K562 (cell line): ENCODE data around the gene GBX1. TPM values are rescaled to one million over a fixed set of nuclear protein-coding genes. Genes with fewer than 3 reads are reported as not detected.

Experiments
- KAT7 ChIP-seq: sonication (generic); formaldehyde crosslinking; IDR thresholded peaks from 2 replicates; pipeline ENCODE4 v1.8.0; 2022; ENCODE audit warnings: missing genetic modification reagents, mild to moderate bottlenecking, borderline replicate concordance
- MTF1 ChIP-seq: fragments of 250-450 bp; sonication (Bioruptor Pico); IDR thresholded peaks from 2 replicates; pipeline ENCODE4 v1.9.0; 2021; ENCODE audit warnings: moderate library complexity, mild to moderate bottlenecking, inconsistent platforms, borderline replicate concordance
- POLR3G ChIP-seq: IDR thresholded peaks from 2 replicates; pipeline ENCODE4 v1.6.1; 2011; ENCODE audit not compliant: insufficient read length, insufficient replicate concordance; ENCODE audit errors: extremely low read depth
- RBM39 ChIP-seq: fragments of 200-400 bp; formaldehyde crosslinking; optimal IDR thresholded peaks from 2 replicates; pipeline ENCODE3; 2018; ENCODE audit warnings: low read depth, low read length
- ZNF197 ChIP-seq: fragments of 200-800 bp; sonication (Bioruptor generic); IDR thresholded peaks from 2 replicates; pipeline ENCODE4 v1.6.1; 2016; ENCODE audit warnings: low read depth, missing genetic modification characterization, missing compliant biosample characterization
- ZNF668 ChIP-seq: fragments of 250-450 bp; sonication (Bioruptor Pico); IDR thresholded peaks from 2 replicates; pipeline ENCODE4 v1.8.0; 2022; ENCODE audit warnings: mild to moderate bottlenecking, inconsistent platforms
- polyA plus RNA-seq, 8 experiments: library from polyadenylated mRNA; depleted of rRNA in 4 of 8; stranded (reverse) in 5 of 8; unstranded in 3 of 8; fragments of >200 nt; fragmentation: Nextera tagmentation in 2 of 8; fragmentation: Illumina TruSeq in 1 of 8; extraction: Ambion mirVana in 2 of 8; extraction: Trizol in 1 of 8; gene quantifications; 2 replicates each; pipeline versions ENCODE4 v1.2.1 to v1.2.3, GENCODE V29; 2011 to 2014; ENCODE audit warnings: inconsistent platforms in 1 of 8, missing spikeins in 1 of 8
- total RNA-seq, 7 experiments: library from RNA; depleted of rRNA in 6 of 7; stranded (reverse); fragments of >200 nt in 6 of 7; fragmentation: Illumina TruSeq in 2 of 7; extraction: Trizol in 2 of 7; gene quantifications; 2 replicates each; pipeline versions ENCODE4 v1.2.1 to v1.2.3, GENCODE V29; 2011 to 2021; ENCODE audit warnings: low replicate concordance in 1 of 7
- TF ChIP-seq, protein P1 (sequence below), 2 experiments: fragments of 450-650 bp in 1 of 2; sonication (generic) in 1 of 2; formaldehyde crosslinking in 1 of 2; IDR thresholded peaks; 2 replicates each; pipeline versions ENCODE4 v1.7.1 to v1.9.0; 2016 to 2022; ENCODE audit warnings: inconsistent platforms in 1 of 2, mild to moderate bottlenecking in 1 of 2, missing genetic modification reagents in 1 of 2
- TF ChIP-seq, protein P2 (sequence below): sonication (generic); formaldehyde crosslinking; IDR thresholded peaks from 2 replicates; pipeline ENCODE4 v1.8.1; 2023; ENCODE audit warnings: mild to moderate bottlenecking, missing genetic modification reagents
- TF ChIP-seq, protein P3 (sequence below): fragments of 200-800 bp; sonication (Bioruptor generic); IDR thresholded peaks from 2 replicates; pipeline ENCODE4 v1.6.1; 2017; ENCODE audit warnings: missing genetic modification characterization, missing compliant biosample characterization
- TF ChIP-seq, protein P4 (sequence below): fragments of 250-450 bp; sonication (Bioruptor Pico); IDR thresholded peaks from 2 replicates; pipeline ENCODE4 v1.4.0; 2020; ENCODE audit warnings: borderline replicate concordance

The GBX1 gene
- total and polyA plus RNA-seq, 9 of the 15 experiments (the other 6 are each of a cell fraction or from before 2014, with no cell fraction given), result not detected

DNA sequence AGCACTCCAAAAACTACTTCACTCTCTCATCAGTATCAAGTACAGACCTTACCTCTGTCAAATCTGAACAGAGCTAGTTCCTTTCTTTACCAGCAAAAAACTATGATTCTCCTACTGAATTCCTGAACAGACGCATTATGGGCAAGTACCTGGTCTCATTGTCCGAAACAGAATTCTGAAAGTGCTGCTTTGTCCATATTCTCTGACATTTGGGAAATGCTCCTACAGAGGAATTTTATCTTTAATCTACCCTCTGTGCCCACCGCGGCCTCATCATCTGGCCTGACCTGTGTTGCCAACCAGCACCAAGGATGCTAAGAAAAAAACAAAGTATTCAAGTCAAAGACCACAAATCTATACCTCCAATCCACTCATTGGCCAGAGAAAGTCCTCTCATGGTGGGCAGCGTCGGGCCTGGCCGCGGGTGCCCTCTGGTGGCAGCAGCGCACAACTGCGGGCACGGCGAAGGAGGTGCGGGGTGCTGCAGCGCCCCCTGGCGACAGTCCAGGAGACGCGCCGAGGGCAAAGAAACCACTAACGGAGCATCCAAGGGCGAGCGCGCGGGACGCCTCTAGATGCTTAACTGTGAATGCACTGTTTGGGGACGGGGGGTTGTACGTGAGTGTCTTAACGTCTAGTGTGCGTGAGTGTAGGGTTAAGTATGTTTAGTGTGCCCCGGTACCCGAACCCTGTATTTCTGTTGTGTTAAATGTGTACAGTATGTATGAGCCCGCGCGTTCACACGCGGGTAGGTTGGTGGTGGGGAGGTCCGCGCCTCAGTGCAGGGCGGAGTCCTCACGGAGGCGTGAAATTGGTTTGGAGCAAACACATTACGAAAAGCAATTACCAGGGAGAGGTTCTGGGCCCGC lies 5.0 kb upstream of the GBX1 start (continued):
- TF ChIP-seq, protein P1, sequence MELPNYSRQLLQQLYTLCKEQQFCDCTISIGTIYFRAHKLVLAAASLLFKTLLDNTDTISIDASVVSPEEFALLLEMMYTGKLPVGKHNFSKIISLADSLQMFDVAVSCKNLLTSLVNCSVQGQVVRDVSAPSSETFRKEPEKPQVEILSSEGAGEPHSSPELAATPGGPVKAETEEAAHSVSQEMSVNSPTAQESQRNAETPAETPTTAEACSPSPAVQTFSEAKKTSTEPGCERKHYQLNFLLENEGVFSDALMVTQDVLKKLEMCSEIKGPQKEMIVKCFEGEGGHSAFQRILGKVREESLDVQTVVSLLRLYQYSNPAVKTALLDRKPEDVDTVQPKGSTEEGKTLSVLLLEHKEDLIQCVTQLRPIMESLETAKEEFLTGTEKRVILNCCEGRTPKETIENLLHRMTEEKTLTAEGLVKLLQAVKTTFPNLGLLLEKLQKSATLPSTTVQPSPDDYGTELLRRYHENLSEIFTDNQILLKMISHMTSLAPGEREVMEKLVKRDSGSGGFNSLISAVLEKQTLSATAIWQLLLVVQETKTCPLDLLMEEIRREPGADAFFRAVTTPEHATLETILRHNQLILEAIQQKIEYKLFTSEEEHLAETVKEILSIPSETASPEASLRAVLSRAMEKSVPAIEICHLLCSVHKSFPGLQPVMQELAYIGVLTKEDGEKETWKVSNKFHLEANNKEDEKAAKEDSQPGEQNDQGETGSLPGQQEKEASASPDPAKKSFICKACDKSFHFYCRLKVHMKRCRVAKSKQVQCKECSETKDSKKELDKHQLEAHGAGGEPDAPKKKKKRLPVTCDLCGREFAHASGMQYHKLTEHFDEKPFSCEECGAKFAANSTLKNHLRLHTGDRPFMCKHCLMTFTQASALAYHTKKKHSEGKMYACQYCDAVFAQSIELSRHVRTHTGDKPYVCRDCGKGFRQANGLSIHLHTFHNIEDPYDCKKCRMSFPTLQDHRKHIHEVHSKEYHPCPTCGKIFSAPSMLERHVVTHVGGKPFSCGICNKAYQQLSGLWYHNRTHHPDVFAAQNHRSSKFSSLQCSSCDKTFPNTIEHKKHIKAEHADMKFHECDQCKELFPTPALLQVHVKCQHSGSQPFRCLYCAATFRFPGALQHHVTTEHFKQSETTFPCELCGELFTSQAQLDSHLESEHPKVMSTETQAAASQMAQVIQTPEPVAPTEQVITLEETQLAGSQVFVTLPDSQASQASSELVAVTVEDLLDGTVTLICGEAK (IDR thresholded peaks at IDR 0.05), result no peak
- TF ChIP-seq, protein P1 (CRISPR knock-in tag; IDR thresholded peaks at IDR 0.05), result no peak
- TF ChIP-seq RBM39, result no peak
- TF ChIP-seq POLR3G, result no peak
- TF ChIP-seq ZNF197, result no peak
- TF ChIP-seq, protein P2, sequence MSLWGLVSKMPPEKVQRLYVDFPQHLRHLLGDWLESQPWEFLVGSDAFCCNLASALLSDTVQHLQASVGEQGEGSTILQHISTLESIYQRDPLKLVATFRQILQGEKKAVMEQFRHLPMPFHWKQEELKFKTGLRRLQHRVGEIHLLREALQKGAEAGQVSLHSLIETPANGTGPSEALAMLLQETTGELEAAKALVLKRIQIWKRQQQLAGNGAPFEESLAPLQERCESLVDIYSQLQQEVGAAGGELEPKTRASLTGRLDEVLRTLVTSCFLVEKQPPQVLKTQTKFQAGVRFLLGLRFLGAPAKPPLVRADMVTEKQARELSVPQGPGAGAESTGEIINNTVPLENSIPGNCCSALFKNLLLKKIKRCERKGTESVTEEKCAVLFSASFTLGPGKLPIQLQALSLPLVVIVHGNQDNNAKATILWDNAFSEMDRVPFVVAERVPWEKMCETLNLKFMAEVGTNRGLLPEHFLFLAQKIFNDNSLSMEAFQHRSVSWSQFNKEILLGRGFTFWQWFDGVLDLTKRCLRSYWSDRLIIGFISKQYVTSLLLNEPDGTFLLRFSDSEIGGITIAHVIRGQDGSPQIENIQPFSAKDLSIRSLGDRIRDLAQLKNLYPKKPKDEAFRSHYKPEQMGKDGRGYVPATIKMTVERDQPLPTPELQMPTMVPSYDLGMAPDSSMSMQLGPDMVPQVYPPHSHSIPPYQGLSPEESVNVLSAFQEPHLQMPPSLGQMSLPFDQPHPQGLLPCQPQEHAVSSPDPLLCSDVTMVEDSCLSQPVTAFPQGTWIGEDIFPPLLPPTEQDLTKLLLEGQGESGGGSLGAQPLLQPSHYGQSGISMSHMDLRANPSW (CRISPR knock-in tag), result peak; percentile 95; the same call in 1 of the 2 replicates
- no peak; the same call in 1 of the 2 replicates for TF ChIP-seq KAT7 (CRISPR knock-in tag)
- TF ChIP-seq ZNF668 (CRISPR knock-in tag), result no peak
- TF ChIP-seq MTF1 (CRISPR knock-in tag), result no peak
- TF ChIP-seq, protein P3, sequence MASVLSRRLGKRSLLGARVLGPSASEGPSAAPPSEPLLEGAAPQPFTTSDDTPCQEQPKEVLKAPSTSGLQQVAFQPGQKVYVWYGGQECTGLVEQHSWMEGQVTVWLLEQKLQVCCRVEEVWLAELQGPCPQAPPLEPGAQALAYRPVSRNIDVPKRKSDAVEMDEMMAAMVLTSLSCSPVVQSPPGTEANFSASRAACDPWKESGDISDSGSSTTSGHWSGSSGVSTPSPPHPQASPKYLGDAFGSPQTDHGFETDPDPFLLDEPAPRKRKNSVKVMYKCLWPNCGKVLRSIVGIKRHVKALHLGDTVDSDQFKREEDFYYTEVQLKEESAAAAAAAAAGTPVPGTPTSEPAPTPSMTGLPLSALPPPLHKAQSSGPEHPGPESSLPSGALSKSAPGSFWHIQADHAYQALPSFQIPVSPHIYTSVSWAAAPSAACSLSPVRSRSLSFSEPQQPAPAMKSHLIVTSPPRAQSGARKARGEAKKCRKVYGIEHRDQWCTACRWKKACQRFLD, result no peak
- TF ChIP-seq, protein P4, sequence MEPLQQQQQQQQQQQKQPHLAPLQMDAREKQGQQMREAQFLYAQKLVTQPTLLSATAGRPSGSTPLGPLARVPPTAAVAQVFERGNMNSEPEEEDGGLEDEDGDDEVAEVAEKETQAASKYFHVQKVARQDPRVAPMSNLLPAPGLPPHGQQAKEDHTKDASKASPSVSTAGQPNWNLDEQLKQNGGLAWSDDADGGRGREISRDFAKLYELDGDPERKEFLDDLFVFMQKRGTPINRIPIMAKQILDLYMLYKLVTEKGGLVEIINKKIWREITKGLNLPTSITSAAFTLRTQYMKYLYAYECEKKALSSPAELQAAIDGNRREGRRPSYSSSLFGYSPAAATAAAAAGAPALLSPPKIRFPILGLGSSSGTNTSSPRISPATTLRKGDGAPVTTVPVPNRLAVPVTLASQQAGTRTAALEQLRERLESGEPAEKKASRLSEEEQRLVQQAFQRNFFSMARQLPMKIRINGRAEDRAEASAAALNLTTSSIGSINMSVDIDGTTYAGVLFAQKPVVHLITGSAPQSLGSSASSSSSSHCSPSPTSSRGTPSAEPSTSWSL, result no peak
